HepG2 (cell line): Measurements from ENCODE around the gene OR7G2. TPM values are rescaled to one million over a fixed set of nuclear protein-coding genes. Genes with fewer than 3 reads are reported as not detected.

Experiments used
- ATAC-seq: fragments of 200-7000 bp; cut with Tn5 transposase; 3 replicates; pipeline ENCODE4 v1.9.1; 2020; ENCODE audit warnings: mild to moderate bottlenecking, moderate library complexity
- BruUV-seq: library from RNA; stranded (reverse); fragments of 400-500 nt; replicated peaks from 2 replicates; lab custom pipeline; 2021; lab: Mats Ljungman, UMichigan
- CTCF ChIA-PET: fragments of 300-600 bp; formaldehyde crosslinking; extraction: SDS; loops from one replicate; lab custom pipeline; 2021; ENCODE audit warnings: low total read pairs, inconsistent platforms, low intra/inter-chr PET ratio; lab: Yijun Ruan, JAX
- POLR2A ChIA-PET: fragments of 350-600 bp; sonication (Branson Sonifier 250); formaldehyde crosslinking; loops from one replicate; lab custom pipeline; 2020; ENCODE audit warnings: antibody characterized with exemption, inconsistent platforms; lab: Yijun Ruan, JAX
- DNase-seq: peaks from one replicate; pipeline ENCODE4 v3.0.0-alpha.2; 2015; ENCODE audit warnings: low spot score
- FAIRE-seq: peaks from 3 replicates; lab custom pipeline; 2011; peaks lifted over from hg19 to GRCh38; lab: Jason Lieb, UNC
- H2AFZ ChIP-seq: one replicate; pipeline ENCODE4 v1.6.1; 2011; ENCODE audit warnings: low read length, inconsistent platforms
- H3K27ac ChIP-seq: fragments of 300-600 bp; 3 replicates; pipeline ENCODE4 v1.8.0; 2011; ENCODE audit warnings: mixed run types, mild to moderate bottlenecking, mixed read lengths, low read length, inconsistent platforms; ENCODE audit not compliant: insufficient read depth; ENCODE audit errors: extremely low read length
- H3K27me3 ChIP-seq, 2 experiments: fragments of 200-600 bp in 1 of 2; 2 replicates in 1 of 2; 3 replicates in 1 of 2; pipeline versions ENCODE4 v1.6.0 to v1.8.0; 2011; ENCODE audit warnings: low read length in 2 of 2, mild to moderate bottlenecking in 2 of 2, moderate library complexity in 2 of 2, inconsistent platforms in 1 of 2; ENCODE audit not compliant: insufficient read depth in 2 of 2, control insufficient read depth in 1 of 2
- H3K36me3 ChIP-seq, 2 experiments: fragments of 200-600 bp in 1 of 2; replicated peaks in 1 of 2; 2 replicates in 1 of 2; 3 replicates in 1 of 2; pipeline versions ENCODE4 v1.5.1 to v1.8.0; 2011; ENCODE audit warnings: low read length in 2 of 2, inconsistent platforms in 1 of 2; ENCODE audit not compliant: insufficient read depth in 2 of 2, control insufficient read depth in 1 of 2
- H3K4me1 ChIP-seq: 2 replicates; pipeline ENCODE4 v1.5.1; 2012; ENCODE audit warnings: low read length, inconsistent platforms; ENCODE audit not compliant: insufficient read depth
- H3K4me2 ChIP-seq: 2 replicates; pipeline ENCODE4 v1.6.0; 2011; ENCODE audit warnings: low read depth, low read length, inconsistent platforms
- H3K4me3 ChIP-seq, 3 experiments: fragments of 200-600 bp in 1 of 3; sonication (generic), shearing (Covaris generic) in 1 of 3; replicated peaks in 1 of 3; 2 replicates each; pipeline ENCODE4 v1.5.1; 2011 to 2016; ENCODE audit warnings: low read length in 3 of 3, inconsistent platforms in 2 of 3, low read depth in 2 of 3, mild to moderate bottlenecking in 2 of 3, control low read depth in 1 of 3, mixed read lengths in 1 of 3; ENCODE audit not compliant: insufficient read depth in 1 of 3
- H3K79me2 ChIP-seq: one replicate; pipeline ENCODE4 v1.6.1; 2011; ENCODE audit warnings: low read length, inconsistent platforms; ENCODE audit not compliant: insufficient read depth
- H3K9ac ChIP-seq: 2 replicates; pipeline ENCODE4 v1.6.0; 2011; ENCODE audit warnings: mild to moderate bottlenecking, low read depth, low read length, inconsistent platforms; ENCODE audit not compliant: insufficient read depth
- H3K9me3 ChIP-seq: 2 replicates; pipeline ENCODE4 v1.5.1; 2012; ENCODE audit warnings: mild to moderate bottlenecking, low read length
- H4K20me1 ChIP-seq: 2 replicates; pipeline ENCODE4 v1.6.0; 2011; ENCODE audit warnings: inconsistent platforms, mild to moderate bottlenecking, low read length, moderate library complexity; ENCODE audit not compliant: insufficient read depth
- ARNT ChIP-seq: fragments of 450-650 bp; IDR thresholded peaks from 2 replicates; pipeline ENCODE4 v1.6.1; 2017
- EP300 ChIP-seq, 3 experiments: sonication (generic) in 1 of 3; formaldehyde crosslinking in 1 of 3; IDR thresholded peaks; 2 replicates each; pipeline versions ENCODE4 v1.5.1 to v1.6.1; 2011 to 2020; ENCODE audit warnings: low read depth in 2 of 3, low read length in 2 of 3, borderline replicate concordance in 1 of 3, improper control_type of control experiment in 1 of 3, mild to moderate bottlenecking in 1 of 3, missing genetic modification reagents in 1 of 3, moderate library complexity in 1 of 3
- MAFF ChIP-seq: IDR thresholded peaks from 2 replicates; pipeline ENCODE4 v1.6.1; 2011; ENCODE audit warnings: low read depth, low read length, improper control_type of control experiment
- PAWR ChIP-seq: sonication (generic); formaldehyde crosslinking; IDR thresholded peaks from 2 replicates; pipeline ENCODE4 v1.4.0; 2020; ENCODE audit warnings: missing genetic modification reagents, mild to moderate bottlenecking, borderline replicate concordance
- RFXAP ChIP-seq: sonication (generic); formaldehyde crosslinking; IDR thresholded peaks from 2 replicates; pipeline ENCODE4 v1.4.0; 2020; ENCODE audit warnings: missing genetic modification reagents, borderline replicate concordance
- ZNF333 ChIP-seq: sonication (generic); formaldehyde crosslinking; IDR thresholded peaks from 2 replicates; pipeline ENCODE4 v1.4.0; 2020; ENCODE audit warnings: mild to moderate bottlenecking, missing genetic modification reagents, borderline replicate concordance
- ZNF552 ChIP-seq: sonication (generic); formaldehyde crosslinking; IDR thresholded peaks from 2 replicates; pipeline ENCODE4 v1.9.0; 2022; ENCODE audit warnings: missing genetic modification reagents, mild to moderate bottlenecking, borderline replicate concordance
- ZNF562 ChIP-seq: sonication (generic); formaldehyde crosslinking; IDR thresholded peaks from 2 replicates; pipeline ENCODE4 v1.8.0; 2022; ENCODE audit warnings: missing genetic modification reagents, borderline replicate concordance
- ZNF607 ChIP-seq: sonication (generic); formaldehyde crosslinking; IDR thresholded peaks from 2 replicates; pipeline ENCODE4 v1.5.1; 2020; ENCODE audit warnings: missing genetic modification reagents, mild to moderate bottlenecking, borderline replicate concordance
- ZNF678 ChIP-seq: sonication (generic); formaldehyde crosslinking; IDR thresholded peaks from 2 replicates; pipeline ENCODE4 v1.4.0; 2020; ENCODE audit warnings: mild to moderate bottlenecking, missing genetic modification reagents
- ZNF777 ChIP-seq: sonication (generic); formaldehyde crosslinking; IDR thresholded peaks from 2 replicates; pipeline ENCODE4 v1.4.0; 2020; ENCODE audit warnings: missing genetic modification reagents
- WGBS: methylation state at CpG from one replicate; pipeline ENCODE4 v1.1.6; 2017; ENCODE audit warnings: low lambda C conversion rate; 5-methylcytosine and 5-hydroxymethylcytosine counted together
- in situ Hi-C: cut with HindIII; loops from 2 replicates; pipeline ENCODE4 v1.10.0; 2017; ENCODE audit warnings: low pct_unique_long_range_greater_than_20kb; ENCODE audit not compliant: extremely low pct_ligation_motif_present
- intact Hi-C: fragments of 100-400 bp; cut with micrococcal nuclease; formaldehyde crosslinking; loops from one replicate; pipeline ENCODE4 v1.10.0; 2022; ENCODE audit not compliant: unreplicated experiment
- polyA plus RNA-seq, 8 experiments: library from polyadenylated mRNA; depleted of rRNA in 3 of 8; stranded (reverse) in 7 of 8; unstranded in 1 of 8; fragments of >200 nt; fragmentation: Illumina TruSeq in 4 of 8; extraction: Trizol in 4 of 8; gene quantifications; 2 replicates each; pipeline versions ENCODE4 v1.2.1 to v1.2.3, GENCODE V29; 2011 to 2016; ENCODE audit warnings: low read depth in 4 of 8, missing spikeins in 1 of 8, mixed read lengths in 1 of 8; ENCODE audit not compliant: insufficient read depth in 1 of 8
- total RNA-seq, 5 experiments: library from RNA; depleted of rRNA; stranded (reverse); fragments of >200 nt; fragmentation: Illumina TruSeq; extraction: Trizol; gene quantifications; 2 replicates each; pipeline ENCODE4 v1.2.3, GENCODE V29; 2016; ENCODE audit warnings: low read depth in 1 of 5
- TF ChIP-seq, protein P1 (sequence below): sonication (generic); formaldehyde crosslinking; IDR thresholded peaks from 2 replicates; pipeline ENCODE4 v1.5.0; 2020; ENCODE audit warnings: mild to moderate bottlenecking, missing genetic modification reagents
- TF ChIP-seq, protein P2 (sequence below): sonication (generic); formaldehyde crosslinking; IDR thresholded peaks from 2 replicates; pipeline ENCODE4 v1.8.1; 2022; ENCODE audit warnings: mild to moderate bottlenecking, missing genetic modification reagents
- TF ChIP-seq, protein P3 (sequence below): sonication (generic); formaldehyde crosslinking; IDR thresholded peaks from 2 replicates; pipeline ENCODE4 v1.4.0; 2020; ENCODE audit warnings: missing genetic modification reagents
- TF ChIP-seq, protein P4 (sequence below), 2 experiments: sonication (generic) in 1 of 2; formaldehyde crosslinking in 1 of 2; IDR thresholded peaks; 2 replicates each; pipeline versions ENCODE4 v1.4.0 to v1.6.1; 2018 to 2020; ENCODE audit warnings: missing genetic modification reagents in 2 of 2, borderline replicate concordance in 1 of 2, low read depth in 1 of 2, mild to moderate bottlenecking in 1 of 2, missing biosample characterization in 1 of 2

The OR7G2 gene
- total and polyA plus RNA-seq, 2 of the 13 experiments (the other 11 are each of a cell fraction or from before 2014, with no cell fraction given) = not detected

DNA sequence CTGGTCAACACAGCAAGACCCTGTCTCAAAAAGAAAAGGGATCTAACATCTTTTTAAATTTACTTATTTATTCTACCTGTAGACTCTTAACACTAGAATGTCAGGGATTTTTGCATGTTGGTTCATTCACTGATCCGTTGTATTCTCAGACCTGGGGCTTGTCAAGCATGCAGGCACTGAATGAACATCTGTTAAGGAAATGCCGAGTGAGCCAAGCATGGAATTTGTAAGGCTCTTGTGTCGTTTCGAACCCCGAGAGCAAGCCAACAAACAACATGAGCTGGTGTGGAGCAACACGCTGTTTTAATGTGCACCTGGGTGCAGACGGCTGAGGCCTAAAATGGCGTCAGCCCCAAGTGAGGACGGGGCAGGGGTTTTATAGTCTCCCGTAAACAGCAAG, 30.4 kb downstream of the OR7G2 start:
- Histone ChIP-seq H3K9me3 (no peaks in the 10 kb centered on the region), H3K36me3 (no peaks in the 10 kb centered on the region), H2AFZ (no peak overlapping the region), H3K27ac (no peak overlapping the region), H3K79me2 (no peaks in the 10 kb centered on the region), H3K4me2 (no peak overlapping the region), H3K27me3 (no peaks in the 10 kb centered on the region), H3K9ac (no peak overlapping the region), H3K4me1 (0 out of 2 replicates have a peak, but pooled peaks cover 8% of the 10 kb centered on the region), H4K20me1 (no peaks in the 10 kb centered on the region), H3K4me3 (no peak overlapping the region)
- ChIA-PET CTCF (no interaction called here), POLR2A (no interaction called here)
- FAIRE-seq = no peak
- DNase-seq = no peak
- ATAC-seq = no peak
- BruUV-seq = no TSS peak
- 74% methylated on average over 5 of the region's 10 CpGs for WGBS
- intact Hi-C loops = no loop called here
- in situ Hi-C loops = loop anchor here (25.0 kb wide), 1 partner anchor 415 kb away; no protein-coding TSS in a partner anchor
- TF ChIP-seq EP300 (IDR thresholded peaks at IDR 0.05; ENCODE audit: low read depth in 2 of 2, low read length in 2 of 2) = no peak
- no peak for TF ChIP-seq EP300 (CRISPR knock-in tag; IDR thresholded peaks at IDR 0.05; ENCODE audit: borderline replicate concordance)
- no peak for TF ChIP-seq RFXAP
- TF ChIP-seq ZNF678 (CRISPR knock-in tag) = no peak
- TF ChIP-seq ZNF562 = no peak
- TF ChIP-seq, protein P1, sequence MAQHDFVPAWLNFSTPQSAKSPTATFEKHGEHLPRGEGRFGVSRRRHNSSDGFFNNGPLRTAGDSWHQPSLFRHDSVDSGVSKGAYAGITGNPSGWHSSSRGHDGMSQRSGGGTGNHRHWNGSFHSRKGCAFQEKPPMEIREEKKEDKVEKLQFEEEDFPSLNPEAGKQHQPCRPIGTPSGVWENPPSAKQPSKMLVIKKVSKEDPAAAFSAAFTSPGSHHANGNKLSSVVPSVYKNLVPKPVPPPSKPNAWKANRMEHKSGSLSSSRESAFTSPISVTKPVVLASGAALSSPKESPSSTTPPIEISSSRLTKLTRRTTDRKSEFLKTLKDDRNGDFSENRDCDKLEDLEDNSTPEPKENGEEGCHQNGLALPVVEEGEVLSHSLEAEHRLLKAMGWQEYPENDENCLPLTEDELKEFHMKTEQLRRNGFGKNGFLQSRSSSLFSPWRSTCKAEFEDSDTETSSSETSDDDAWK (CRISPR knock-in tag) = no peak
- TF ChIP-seq MAFF = no peak
- TF ChIP-seq, protein P2, sequence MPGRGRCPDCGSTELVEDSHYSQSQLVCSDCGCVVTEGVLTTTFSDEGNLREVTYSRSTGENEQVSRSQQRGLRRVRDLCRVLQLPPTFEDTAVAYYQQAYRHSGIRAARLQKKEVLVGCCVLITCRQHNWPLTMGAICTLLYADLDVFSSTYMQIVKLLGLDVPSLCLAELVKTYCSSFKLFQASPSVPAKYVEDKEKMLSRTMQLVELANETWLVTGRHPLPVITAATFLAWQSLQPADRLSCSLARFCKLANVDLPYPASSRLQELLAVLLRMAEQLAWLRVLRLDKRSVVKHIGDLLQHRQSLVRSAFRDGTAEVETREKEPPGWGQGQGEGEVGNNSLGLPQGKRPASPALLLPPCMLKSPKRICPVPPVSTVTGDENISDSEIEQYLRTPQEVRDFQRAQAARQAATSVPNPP (CRISPR knock-in tag) = no peak
- no peak for TF ChIP-seq ARNT
- TF ChIP-seq, protein P3, sequence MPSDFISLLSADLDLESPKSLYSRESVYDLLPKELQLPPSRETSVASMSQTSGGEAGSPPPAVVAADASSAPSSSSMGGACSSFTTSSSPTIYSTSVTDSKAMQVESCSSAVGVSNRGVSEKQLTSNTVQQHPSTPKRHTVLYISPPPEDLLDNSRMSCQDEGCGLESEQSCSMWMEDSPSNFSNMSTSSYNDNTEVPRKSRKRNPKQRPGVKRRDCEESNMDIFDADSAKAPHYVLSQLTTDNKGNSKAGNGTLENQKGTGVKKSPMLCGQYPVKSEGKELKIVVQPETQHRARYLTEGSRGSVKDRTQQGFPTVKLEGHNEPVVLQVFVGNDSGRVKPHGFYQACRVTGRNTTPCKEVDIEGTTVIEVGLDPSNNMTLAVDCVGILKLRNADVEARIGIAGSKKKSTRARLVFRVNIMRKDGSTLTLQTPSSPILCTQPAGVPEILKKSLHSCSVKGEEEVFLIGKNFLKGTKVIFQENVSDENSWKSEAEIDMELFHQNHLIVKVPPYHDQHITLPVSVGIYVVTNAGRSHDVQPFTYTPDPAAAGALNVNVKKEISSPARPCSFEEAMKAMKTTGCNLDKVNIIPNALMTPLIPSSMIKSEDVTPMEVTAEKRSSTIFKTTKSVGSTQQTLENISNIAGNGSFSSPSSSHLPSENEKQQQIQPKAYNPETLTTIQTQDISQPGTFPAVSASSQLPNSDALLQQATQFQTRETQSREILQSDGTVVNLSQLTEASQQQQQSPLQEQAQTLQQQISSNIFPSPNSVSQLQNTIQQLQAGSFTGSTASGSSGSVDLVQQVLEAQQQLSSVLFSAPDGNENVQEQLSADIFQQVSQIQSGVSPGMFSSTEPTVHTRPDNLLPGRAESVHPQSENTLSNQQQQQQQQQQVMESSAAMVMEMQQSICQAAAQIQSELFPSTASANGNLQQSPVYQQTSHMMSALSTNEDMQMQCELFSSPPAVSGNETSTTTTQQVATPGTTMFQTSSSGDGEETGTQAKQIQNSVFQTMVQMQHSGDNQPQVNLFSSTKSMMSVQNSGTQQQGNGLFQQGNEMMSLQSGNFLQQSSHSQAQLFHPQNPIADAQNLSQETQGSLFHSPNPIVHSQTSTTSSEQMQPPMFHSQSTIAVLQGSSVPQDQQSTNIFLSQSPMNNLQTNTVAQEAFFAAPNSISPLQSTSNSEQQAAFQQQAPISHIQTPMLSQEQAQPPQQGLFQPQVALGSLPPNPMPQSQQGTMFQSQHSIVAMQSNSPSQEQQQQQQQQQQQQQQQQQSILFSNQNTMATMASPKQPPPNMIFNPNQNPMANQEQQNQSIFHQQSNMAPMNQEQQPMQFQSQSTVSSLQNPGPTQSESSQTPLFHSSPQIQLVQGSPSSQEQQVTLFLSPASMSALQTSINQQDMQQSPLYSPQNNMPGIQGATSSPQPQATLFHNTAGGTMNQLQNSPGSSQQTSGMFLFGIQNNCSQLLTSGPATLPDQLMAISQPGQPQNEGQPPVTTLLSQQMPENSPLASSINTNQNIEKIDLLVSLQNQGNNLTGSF (CRISPR knock-in tag) = no peak
- no peak for TF ChIP-seq ZNF777
- TF ChIP-seq ZNF552 (CRISPR knock-in tag) = no peak
- no peak for TF ChIP-seq ZNF607 (CRISPR knock-in tag)
- TF ChIP-seq, protein P4, sequence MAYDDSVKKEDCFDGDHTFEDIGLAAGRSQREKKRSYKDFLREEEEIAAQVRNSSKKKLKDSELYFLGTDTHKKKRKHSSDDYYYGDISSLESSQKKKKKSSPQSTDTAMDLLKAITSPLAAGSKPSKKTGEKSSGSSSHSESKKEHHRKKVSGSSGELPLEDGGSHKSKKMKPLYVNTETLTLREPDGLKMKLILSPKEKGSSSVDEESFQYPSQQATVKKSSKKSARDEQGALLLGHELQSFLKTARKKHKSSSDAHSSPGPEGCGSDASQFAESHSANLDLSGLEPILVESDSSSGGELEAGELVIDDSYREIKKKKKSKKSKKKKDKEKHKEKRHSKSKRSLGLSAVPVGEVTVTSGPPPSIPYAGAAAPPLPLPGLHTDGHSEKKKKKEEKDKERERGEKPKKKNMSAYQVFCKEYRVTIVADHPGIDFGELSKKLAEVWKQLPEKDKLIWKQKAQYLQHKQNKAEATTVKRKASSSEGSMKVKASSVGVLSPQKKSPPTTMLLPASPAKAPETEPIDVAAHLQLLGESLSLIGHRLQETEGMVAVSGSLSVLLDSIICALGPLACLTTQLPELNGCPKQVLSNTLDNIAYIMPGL (CRISPR knock-in tag; IDR thresholded peaks at IDR 0.05; ENCODE audit: borderline replicate concordance in 1 of 2, low read depth in 1 of 2) = no peak
- no peak for TF ChIP-seq ZNF333
- TF ChIP-seq PAWR = no peak
